HG03460 (cell line): ENCODE data around the gene PRKD1.
A peak's percentile ranks its signal among the peaks of the same experiment; 100 is the strongest.
"Not testable (repeated sequence)": the region's sequence is repeated elsewhere in the genome, so short reads cannot be mapped to it uniquely, and the experiment has no call there.

Source experiments
- ATAC-seq: cut with Tn5 transposase; IDR thresholded peaks from one replicate; pipeline ENCODE4 v1.9.1; 2021; ENCODE audit not compliant: unreplicated experiment

Gene PRKD1

GRCh38 chr14:29905543-29905942, 22.1 kb downstream of the PRKD1 start:
- no peak for ATAC-seq

- no peak for ATAC-seq
Observed at GRCh38 chr14:29900609-29901350, 26.9 kb downstream of the PRKD1 start.

GRCh38 chr14:29898470-29898869, 29.2 kb downstream of the PRKD1 start:
- no peak for ATAC-seq

GRCh38 chr14:29897181-29897580, 30.5 kb downstream of the PRKD1 start:
- no peak for ATAC-seq

GRCh38 chr14:29896354-29896821, 31.3 kb downstream of the PRKD1 start:
- no peak for ATAC-seq

GRCh38 chr14:29895591-29896083, 32.0 kb downstream of the PRKD1 start:
- ATAC-seq: no peak

GRCh38 chr14:29893989-29894388, 33.7 kb downstream of the PRKD1 start:
- ATAC-seq: no peak

GRCh38 chr14:29892327-29892726, 35.3 kb downstream of the PRKD1 start:
- ATAC-seq: no peak

GRCh38 chr14:29885988-29886387, 41.7 kb downstream of the PRKD1 start:
- no peak for ATAC-seq

- ATAC-seq: no peak
Observed at GRCh38 chr14:29868000-29868399, 59.6 kb downstream of the PRKD1 start.

GRCh38 chr14:29865299-29865698, 62.3 kb downstream of the PRKD1 start:
- ATAC-seq: no peak

- no peak for ATAC-seq
Observed at GRCh38 chr14:29861996-29862395, 65.7 kb downstream of the PRKD1 start.

- peak; percentile 86 for ATAC-seq
Observed at GRCh38 chr14:29858299-29858698, 69.3 kb downstream of the PRKD1 start.

- ATAC-seq: peak; percentile 81
Observed at GRCh38 chr14:29857551-29857950, 70.1 kb downstream of the PRKD1 start.

GRCh38 chr14:29856516-29856915, 71.1 kb downstream of the PRKD1 start:
- ATAC-seq: no peak

- ATAC-seq: not testable (repeated sequence)
Observed at GRCh38 chr14:29853691-29854090, 74.0 kb downstream of the PRKD1 start.

- no peak for ATAC-seq
Observed at GRCh38 chr14:29853272-29853671, 74.4 kb downstream of the PRKD1 start.

- ATAC-seq: no peak
Observed at GRCh38 chr14:29851397-29851796, 76.2 kb downstream of the PRKD1 start.

- no peak for ATAC-seq
Observed at GRCh38 chr14:29847056-29847380, 80.6 kb downstream of the PRKD1 start.

GRCh38 chr14:29846339-29847055, 81.2 kb downstream of the PRKD1 start:
- peak; percentile 71 for ATAC-seq

GRCh38 chr14:29843981-29844380, 83.7 kb downstream of the PRKD1 start:
- ATAC-seq: no peak

GRCh38 chr14:29842228-29842627, 85.4 kb downstream of the PRKD1 start:
- ATAC-seq: no peak
